Spleen (tissue), 11 donors: ENCODE results near the gene NT5DC4. TPM values are rescaled to one million over a fixed set of nuclear protein-coding genes. Genes with fewer than 3 reads are reported as not detected.

Source experiments
- DNase-seq: peaks from one replicate; pipeline ENCODE4 v3.0.0-alpha.2; 2020
- H3K27ac ChIP-seq, 8 donors: fragments of 200-600 bp; sonication (generic) in 7 of 8; 1 replicate in 4 of 8; 2 replicates in 4 of 8; pipeline versions ENCODE4 v1.5.0 to v1.8.0; 2016 to 2021; ENCODE audit warnings: inconsistent platforms in 4 of 8, mild to moderate bottlenecking in 4 of 8, moderate library complexity in 1 of 8
- H3K27me3 ChIP-seq, 7 donors: fragments of 200-600 bp; sonication (generic) in 6 of 7; replicated peaks in 1 of 7; 1 replicate in 4 of 7; 2 replicates in 3 of 7; pipeline versions ENCODE4 v1.5.0 to v1.8.0; 2016 to 2021; ENCODE audit warnings: inconsistent platforms in 3 of 7, mild to moderate bottlenecking in 1 of 7
- H3K36me3 ChIP-seq, 6 donors: fragments of 200-600 bp; sonication (generic) in 5 of 6; 1 replicate in 4 of 6; 2 replicates in 2 of 6; pipeline versions ENCODE4 v1.5.0 to v1.8.0; 2016 to 2021; ENCODE audit warnings: inconsistent platforms in 2 of 6
- H3K4me1 ChIP-seq, 6 donors: fragments of 200-600 bp; sonication (generic) in 5 of 6; 1 replicate in 3 of 6; 2 replicates in 3 of 6; pipeline versions ENCODE4 v1.5.0 to v1.8.0; 2016 to 2021; ENCODE audit warnings: inconsistent platforms in 3 of 6
- H3K4me3 ChIP-seq, 8 donors: fragments of 200-600 bp; sonication (generic) in 7 of 8; 1 replicate in 4 of 8; 2 replicates in 4 of 8; pipeline versions ENCODE4 v1.5.0 to v1.8.0; 2016 to 2021; ENCODE audit warnings: inconsistent platforms in 4 of 8, mild to moderate bottlenecking in 4 of 8, moderate library complexity in 2 of 8
- H3K9me3 ChIP-seq, 8 donors: fragments of 200-600 bp; sonication (generic) in 7 of 8; 1 replicate in 4 of 8; 2 replicates in 4 of 8; pipeline versions ENCODE4 v1.5.0 to v1.8.0; 2016 to 2021; ENCODE audit warnings: inconsistent platforms in 4 of 8
- CTCF ChIP-seq, 11 experiments: fragments of 200-600 bp in 7 of 11; fragments of 450-650 bp in 4 of 11; sonication (generic) in 4 of 11; IDR thresholded peaks in 8 of 11; conservative IDR thresholded peaks in 3 of 11; 1 replicate in 7 of 11; 2 replicates in 4 of 11; pipeline versions ENCODE4 v1.4.0 to v1.8.0; 2016 to 2021; ENCODE audit warnings: antibody characterized with exemption in 11 of 11, inconsistent platforms in 4 of 11, mild to moderate bottlenecking in 1 of 11
- POLR2A ChIP-seq, 3 donors: fragments of 450-650 bp; IDR thresholded peaks; one replicate each; pipeline ENCODE4 v1.5.1; 2017; ENCODE audit warnings: antibody characterized with exemption in 3 of 3, mild to moderate bottlenecking in 1 of 3
- POLR2AphosphoS5 ChIP-seq, 3 donors: sonication (generic); formaldehyde crosslinking; IDR thresholded peaks; one replicate each; pipeline ENCODE4 v1.5.1; 2017; ENCODE audit warnings: antibody characterized with exemption in 3 of 3
- WGBS, 5 donors: extraction: QIAGEN DNeasy Blood & Tissue Kit in 3 of 5; methylation state at CpG; one replicate each; pipeline versions ENCODE4 v1.1.5 to v1.1.7; 2013 to 2018; 5-methylcytosine and 5-hydroxymethylcytosine counted together
- intact Hi-C: fragments of 100-400 bp; cut with DNase I; formaldehyde crosslinking; loops from one replicate; pipeline ENCODE4 v1.15.0; 2023; ENCODE audit warnings: low total_unique reads
- polyA plus RNA-seq, 3 donors: library from polyadenylated mRNA; stranded (reverse); fragments of 200-250 nt; gene quantifications; one replicate each; pipeline ENCODE4 v1.2.1, GENCODE V29; 2013
- total RNA-seq, 7 donors: library from RNA; depleted of rRNA in 3 of 7; stranded (reverse); fragments of >200 nt in 3 of 7; fragmentation: NEBNext Ultra II Directional in 4 of 7; extraction: Animal tissue kit (Norgen Biotek cat#: 25700) in 4 of 7; gene quantifications; one replicate each; pipeline versions ENCODE4 v1.1.0 to v1.2.1, GENCODE V29; 2016 to 2021
- donor health status: healthy with polysubstance abuse.
- donor health status: DM: no; HTN: no; CAD: no; lungs with moderate emphysema.
- donor health status: DM: no; HTN: no; CAD: no.
- donor health status: Bipolar disorder and iron deficiency.
- donor health status: healthy.
- donor health status: DM: no; HTN: no; CAD: no.
- donor health status: DM: yes; HTN: yes; CAD: no.

NT5DC4 gene
- total and polyA plus RNA-seq, 10 donors = 0.28 to 3.8 (median 1.6) TPM

GRCh38 chr2:112692918-112693317 is 27.9 kb upstream of the NT5DC4 start:
- Histone ChIP-seq H3K9me3 (no peaks in the 10 kb centered on the region), H3K27ac (peak overlapping the region in 5 of 8 donors; percentile 56 to 80 (median 69)), H3K4me1 (peaks cover 8 to 45% (median 28%) of the 10 kb centered on the region in 6 donors), H3K4me3 (no peak overlapping the region), H3K27me3 (no peaks in the 10 kb centered on the region), H3K36me3 (no peaks in the 10 kb centered on the region)
- DNase-seq = no peak
- intact Hi-C loops = no loop called here
- TF ChIP-seq POLR2AphosphoS5 (IDR thresholded peaks at IDR 0.05) (no peak), POLR2A (IDR thresholded peaks at IDR 0.05) (no peak)
- 81 to 100% (median 94%) methylated on average over 1 of the region's 1 CpG for WGBS, 5 donors

GRCh38 chr2:112693596-112693995 is 27.2 kb upstream of the NT5DC4 start:
- WGBS, 5 donors = 85 to 87% (median 86%) methylated on average over 9 of the region's 9 CpGs
- peaks cover 8 to 47% (median 28%) of the 10 kb centered on the region in 6 donors for H3K4me1 ChIP-seq
- DNase-seq = no peak
- H3K27ac ChIP-seq = no peak overlapping the region
- TF ChIP-seq POLR2A (IDR thresholded peaks at IDR 0.05) (no peak), POLR2AphosphoS5 (IDR thresholded peaks at IDR 0.05) (no peak), CTCF (IDR thresholded peaks at IDR 0.05 in 8 of 11, conservative IDR thresholded peaks at IDR 0.05 in 3 of 11) (no peak)
- no peaks in the 10 kb centered on the region for H3K36me3 ChIP-seq
- H3K27me3 ChIP-seq = no peaks in the 10 kb centered on the region
- H3K9me3 ChIP-seq = no peaks in the 10 kb centered on the region
- intact Hi-C loops = no loop called here
- no peak overlapping the region for H3K4me3 ChIP-seq

GRCh38 chr2:112694182-112694581 is 26.6 kb upstream of the NT5DC4 start:
- TF ChIP-seq CTCF (IDR thresholded peaks at IDR 0.05 in 8 of 11, conservative IDR thresholded peaks at IDR 0.05 in 3 of 11) (no peak), POLR2A (IDR thresholded peaks at IDR 0.05) (no peak), POLR2AphosphoS5 (IDR thresholded peaks at IDR 0.05) (no peak)
- 91 to 97% (median 96%) methylated on average over 12 of the region's 12 CpGs for WGBS, 5 donors
- Histone ChIP-seq H3K4me1 (peaks cover 8 to 50% (median 33%) of the 10 kb centered on the region in 6 donors), H3K27me3 (no peaks in the 10 kb centered on the region), H3K36me3 (no peaks in the 10 kb centered on the region), H3K4me3 (no peak overlapping the region), H3K9me3 (no peaks in the 10 kb centered on the region), H3K27ac (no peak overlapping the region)
- no peak for DNase-seq
- intact Hi-C loops = no loop called here

GRCh38 chr2:112698834-112699515 is 21.8 kb upstream of the NT5DC4 start:
- intact Hi-C loops = no loop called here
- no peaks in the 10 kb centered on the region for H3K9me3 ChIP-seq
- no peaks in the 10 kb centered on the region for H3K27me3 ChIP-seq
- peak overlapping the region; percentile 10 to 92 (median 88) for H3K27ac ChIP-seq
- H3K4me3 ChIP-seq = peak overlapping the region in 1 of 8 donors; percentile 45
- H3K4me1 ChIP-seq = peaks cover 9 to 46% (median 34%) of the 10 kb centered on the region in 6 donors
- no peak for DNase-seq
- 85 to 91% (median 87%) methylated on average over 3 of the region's 3 CpGs for WGBS, 5 donors
- no peak for TF ChIP-seq POLR2AphosphoS5 (IDR thresholded peaks at IDR 0.05)
- no peak for TF ChIP-seq CTCF (IDR thresholded peaks at IDR 0.05 in 8 of 11, conservative IDR thresholded peaks at IDR 0.05 in 3 of 11)
- TF ChIP-seq POLR2A (IDR thresholded peaks at IDR 0.05) = no peak
- H3K36me3 ChIP-seq = no peaks in the 10 kb centered on the region
